Trophoblast cell (in vitro differentiated cells and primary cell): ENCODE results near the gene RTN4RL1.

Experiments used
- DNase-seq, 2 donors: peaks; one replicate each; pipeline ENCODE4 v3.0.0-alpha.2; 2016
- H2AFZ ChIP-seq: 2 replicates; pipeline ENCODE4 v1.6.1; 2013; ENCODE audit warnings: low read length, moderate library complexity, mild to moderate bottlenecking; ENCODE audit not compliant: insufficient read depth, poor library complexity
- H2AK5ac ChIP-seq: 2 replicates; pipeline ENCODE4 v1.6.1; 2013; ENCODE audit warnings: mild to moderate bottlenecking, low read length
- H2BK120ac ChIP-seq: 2 replicates; pipeline ENCODE4 v1.6.1; 2013; ENCODE audit warnings: low read length, mild to moderate bottlenecking, moderate library complexity; ENCODE audit not compliant: insufficient read depth, poor library complexity
- H2BK12ac ChIP-seq: 2 replicates; pipeline ENCODE4 v1.6.1; 2013; ENCODE audit warnings: mild to moderate bottlenecking, low read length, moderate library complexity
- H2BK5ac ChIP-seq: 2 replicates; pipeline ENCODE4 v1.6.1; 2013; ENCODE audit warnings: low read length, low read depth, moderate library complexity, mild to moderate bottlenecking; ENCODE audit not compliant: poor library complexity
- H3K14ac ChIP-seq: 2 replicates; pipeline ENCODE4 v1.6.1; 2013; ENCODE audit warnings: mild to moderate bottlenecking, low read length
- H3K18ac ChIP-seq: 2 replicates; pipeline ENCODE4 v1.6.1; 2013; ENCODE audit warnings: mild to moderate bottlenecking, low read length
- H3K23ac ChIP-seq: 2 replicates; pipeline ENCODE4 v1.6.1; 2013; ENCODE audit warnings: low read length
- H3K27ac ChIP-seq: 2 replicates; pipeline ENCODE4 v1.5.1; 2013; ENCODE audit warnings: low read depth, mild to moderate bottlenecking, inconsistent platforms, low read length, moderate library complexity
- H3K27me3 ChIP-seq: 2 replicates; pipeline ENCODE4 v1.6.1; 2013; ENCODE audit warnings: inconsistent platforms, mild to moderate bottlenecking, low read length, moderate library complexity; ENCODE audit not compliant: insufficient read depth
- H3K36me3 ChIP-seq, 2 experiments: 1 replicate in 1 of 2; 2 replicates in 1 of 2; pipeline ENCODE4 v1.6.1; 2013; ENCODE audit warnings: low read length in 2 of 2, mild to moderate bottlenecking in 2 of 2, moderate library complexity in 1 of 2; ENCODE audit not compliant: insufficient read depth in 2 of 2, control insufficient read depth in 1 of 2
- H3K4ac ChIP-seq: 2 replicates; pipeline ENCODE4 v1.6.1; 2013; ENCODE audit warnings: low read depth, mild to moderate bottlenecking, low read length, moderate library complexity
- H3K4me1 ChIP-seq, 2 experiments: 1 replicate in 1 of 2; 2 replicates in 1 of 2; pipeline ENCODE4 v1.6.1; 2013; ENCODE audit warnings: low read length in 2 of 2, mild to moderate bottlenecking in 2 of 2, moderate library complexity in 1 of 2; ENCODE audit not compliant: insufficient read depth in 2 of 2, control insufficient read depth in 1 of 2
- H3K4me2 ChIP-seq: 2 replicates; pipeline ENCODE4 v1.6.1; 2013; ENCODE audit warnings: inconsistent platforms, mild to moderate bottlenecking, low read length, moderate library complexity
- H3K4me3 ChIP-seq: 2 replicates; pipeline ENCODE4 v1.5.1; 2013; ENCODE audit warnings: mild to moderate bottlenecking, low read depth, low read length, inconsistent platforms
- H3K79me1 ChIP-seq: one replicate; pipeline ENCODE4 v1.6.1; 2013; ENCODE audit warnings: low read length
- H3K79me2 ChIP-seq: 2 replicates; pipeline ENCODE4 v1.6.1; 2013; ENCODE audit warnings: low read length, mild to moderate bottlenecking; ENCODE audit not compliant: control insufficient read depth, insufficient read depth, poor library complexity
- H3K9ac ChIP-seq: 2 replicates; pipeline ENCODE4 v1.6.1; 2013; ENCODE audit warnings: mild to moderate bottlenecking, low read length
- H3K9me3 ChIP-seq: 2 replicates; pipeline ENCODE4 v1.6.1; 2013; ENCODE audit warnings: low read depth, mild to moderate bottlenecking, control low read depth, inconsistent platforms, low read length; ENCODE audit not compliant: insufficient read depth
- H4K12ac ChIP-seq: 2 replicates; pipeline ENCODE4 v1.6.1; 2013; ENCODE audit warnings: low read depth, mild to moderate bottlenecking, low read length, moderate library complexity
- H4K8ac ChIP-seq: 2 replicates; pipeline ENCODE4 v1.6.1; 2013; ENCODE audit warnings: low read depth, mild to moderate bottlenecking, low read length, moderate library complexity
- H4K91ac ChIP-seq: one replicate; pipeline ENCODE4 v1.6.1; 2013; ENCODE audit warnings: low read depth, mild to moderate bottlenecking, low read length, moderate library complexity
- WGBS: extraction: QIAGEN DNeasy Blood & Tissue Kit; methylation state at CpG from one replicate; pipeline ENCODE4 v1.1.7; 2013; ENCODE audit warnings: missing lambda C conversion rate; ENCODE audit not compliant: insufficient read length, insufficient coverage; ENCODE audit errors: extremely low coverage; 5-methylcytosine and 5-hydroxymethylcytosine counted together

The RTN4RL1 gene

GRCh38 chr17:1972487-1973160 is 52.5 kb downstream of the RTN4RL1 start:
- no peak overlapping the region for H2AFZ ChIP-seq
- H2BK120ac ChIP-seq = no peak overlapping the region
- no peaks in the 10 kb centered on the region for H3K4me1 ChIP-seq
- no peak overlapping the region for H3K27ac ChIP-seq
- no peaks in the 10 kb centered on the region for H3K79me2 ChIP-seq
- H3K4me2 ChIP-seq = no peak overlapping the region
- no peaks in the 10 kb centered on the region for H3K9me3 ChIP-seq
- no peak overlapping the region for H3K18ac ChIP-seq
- no peaks in the 10 kb centered on the region for H3K79me1 ChIP-seq
- no peak overlapping the region for H4K8ac ChIP-seq
- no peaks in the 10 kb centered on the region for H3K36me3 ChIP-seq
- DNase-seq = no peak
- no peak overlapping the region for H3K4me3 ChIP-seq
- no peak overlapping the region for H2BK12ac ChIP-seq
- H3K4ac ChIP-seq = no peak overlapping the region
- H3K23ac ChIP-seq = no peak overlapping the region
- H2BK5ac ChIP-seq = no peak overlapping the region
- H4K91ac ChIP-seq = no peak overlapping the region
- no peak overlapping the region for H3K14ac ChIP-seq
- peaks cover under 1% of the 10 kb centered on the region for H3K27me3 ChIP-seq
- no peak overlapping the region for H4K12ac ChIP-seq
- no peak overlapping the region for H3K9ac ChIP-seq
- no CpG with 5 or more reads among the region's 23 CpGs for WGBS
- no peak overlapping the region for H2AK5ac ChIP-seq

- no peak for DNase-seq
- H2AFZ ChIP-seq = no peak overlapping the region
- H3K9ac ChIP-seq = no peak overlapping the region
- no peak overlapping the region for H3K4me2 ChIP-seq
- no peak overlapping the region for H3K27ac ChIP-seq
- peaks cover 13 to 14% of the 10 kb centered on the region in 2 experiments for H3K4me1 ChIP-seq
- no peak overlapping the region for H3K4me3 ChIP-seq
- no peaks in the 10 kb centered on the region for H3K9me3 ChIP-seq
- no peak overlapping the region for H3K14ac ChIP-seq
- H3K79me2 ChIP-seq = no peaks in the 10 kb centered on the region
- no peaks in the 10 kb centered on the region for H3K27me3 ChIP-seq
- H3K18ac ChIP-seq = no peak overlapping the region
- no peak overlapping the region for H2AK5ac ChIP-seq
- no peaks in the 10 kb centered on the region for H3K36me3 ChIP-seq
- no peak overlapping the region for H3K4ac ChIP-seq
- no peak overlapping the region for H2BK120ac ChIP-seq
- no peak overlapping the region for H4K91ac ChIP-seq
- no peak overlapping the region for H4K12ac ChIP-seq
- no peak overlapping the region for H3K23ac ChIP-seq
- no peak overlapping the region for H2BK5ac ChIP-seq
- H2BK12ac ChIP-seq = no peak overlapping the region
- WGBS = no CpG with 5 or more reads among the region's 12 CpGs
- H3K79me1 ChIP-seq = no peaks in the 10 kb centered on the region
- no peak overlapping the region for H4K8ac ChIP-seq
These were observed 54.2 kb downstream of the RTN4RL1 start for GRCh38 chr17:1970843-1971384.

DNA sequence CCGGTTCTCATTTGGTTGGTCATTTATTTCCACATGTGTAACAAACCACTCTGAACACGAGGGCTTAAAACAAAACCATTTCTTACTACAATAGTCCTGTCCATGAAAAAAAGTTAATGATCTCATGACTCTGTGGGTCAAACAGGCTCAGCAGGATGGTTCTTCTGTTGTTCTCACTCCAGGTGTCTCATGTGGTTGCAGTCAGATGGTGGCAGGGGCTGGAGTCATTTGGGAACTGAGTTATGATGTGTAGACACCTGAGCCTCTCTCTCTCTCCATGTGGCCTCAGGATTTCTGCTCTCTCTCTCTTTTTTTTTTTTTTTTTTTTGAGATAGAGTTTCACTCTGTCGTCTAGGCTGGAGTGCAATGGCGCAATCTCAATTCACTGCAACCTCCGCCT is 55.4 kb downstream of the RTN4RL1 start:
- Histone ChIP-seq H3K14ac (no peak overlapping the region), H3K4me2 (no peak overlapping the region), H3K23ac (no peak overlapping the region), H2BK12ac (no peak overlapping the region), H3K79me2 (no peaks in the 10 kb centered on the region), H2AFZ (no peak overlapping the region), H3K4ac (no peak overlapping the region), H3K4me1 (peaks cover 20 to 21% of the 10 kb centered on the region in 2 experiments), H3K18ac (no peak overlapping the region), H3K27me3 (no peaks in the 10 kb centered on the region), H4K12ac (no peak overlapping the region), H3K4me3 (no peak overlapping the region), H3K79me1 (no peaks in the 10 kb centered on the region), H2BK5ac (no peak overlapping the region), H4K8ac (no peak overlapping the region), H2BK120ac (no peak overlapping the region), H4K91ac (no peak overlapping the region), H3K27ac (no peak overlapping the region), H3K9me3 (no peaks in the 10 kb centered on the region), H2AK5ac (no peak overlapping the region), H3K36me3 (no peaks in the 10 kb centered on the region), H3K9ac (no peak overlapping the region)
- no CpG with 5 or more reads among the region's 5 CpGs for WGBS
- no peak for DNase-seq

DNA sequence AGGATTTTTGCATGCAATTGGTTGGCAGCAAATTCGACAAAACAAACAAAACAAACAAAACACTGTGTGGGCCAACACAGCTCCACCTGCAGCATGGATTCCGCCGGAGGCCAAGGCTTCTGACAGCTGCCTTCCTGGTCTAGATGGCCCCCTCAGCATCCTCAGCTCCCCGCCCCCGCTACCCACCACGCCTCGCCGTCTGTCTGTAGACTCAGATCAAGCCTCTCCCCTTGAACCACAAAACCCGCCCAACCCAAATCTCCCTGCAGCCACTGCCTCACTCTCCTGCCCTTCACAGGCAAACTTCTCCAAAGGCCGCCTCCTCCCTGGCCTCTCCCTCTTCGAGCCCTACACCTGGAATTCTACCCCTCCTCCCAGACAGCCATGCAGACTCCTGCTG is 57.9 kb downstream of the RTN4RL1 start:
- Histone ChIP-seq H2AFZ (no peak overlapping the region), H3K4me3 (no peak overlapping the region), H3K18ac (no peak overlapping the region), H2BK12ac (no peak overlapping the region), H3K79me2 (no peaks in the 10 kb centered on the region), H3K4me1 (peaks cover 20 to 21% of the 10 kb centered on the region in 2 experiments), H3K23ac (no peak overlapping the region), H4K91ac (no peak overlapping the region), H2BK120ac (no peak overlapping the region), H3K9ac (no peak overlapping the region), H3K79me1 (no peaks in the 10 kb centered on the region), H2BK5ac (no peak overlapping the region), H3K14ac (no peak overlapping the region), H3K4ac (no peak overlapping the region), H2AK5ac (no peak overlapping the region), H4K8ac (no peak overlapping the region), H3K36me3 (no peaks in the 10 kb centered on the region), H3K27me3 (no peaks in the 10 kb centered on the region), H3K4me2 (no peak overlapping the region), H4K12ac (no peak overlapping the region), H3K9me3 (no peaks in the 10 kb centered on the region), H3K27ac (no peak overlapping the region)
- WGBS = no CpG with 5 or more reads among the region's 11 CpGs
- peak; percentile 66 to 82 for DNase-seq
